Body of pancreas (tissue), 4 donors: ENCODE data around the gene COL6A2.

Experiments used
- CTCF ChIP-seq, 7 experiments: fragments of 450-650 bp in 4 of 7; fragments of 200-600 bp in 3 of 7; sonication (generic) in 3 of 7; IDR thresholded peaks; one replicate each; pipeline ENCODE4 v1.5.1; 2016 to 2019; ENCODE audit warnings: antibody characterized with exemption in 7 of 7
- POLR2A ChIP-seq, 3 donors: fragments of 450-650 bp; IDR thresholded peaks; one replicate each; pipeline ENCODE4 v1.6.1; 2016; ENCODE audit warnings: antibody characterized with exemption in 3 of 3, mild to moderate bottlenecking in 2 of 3

DNA sequence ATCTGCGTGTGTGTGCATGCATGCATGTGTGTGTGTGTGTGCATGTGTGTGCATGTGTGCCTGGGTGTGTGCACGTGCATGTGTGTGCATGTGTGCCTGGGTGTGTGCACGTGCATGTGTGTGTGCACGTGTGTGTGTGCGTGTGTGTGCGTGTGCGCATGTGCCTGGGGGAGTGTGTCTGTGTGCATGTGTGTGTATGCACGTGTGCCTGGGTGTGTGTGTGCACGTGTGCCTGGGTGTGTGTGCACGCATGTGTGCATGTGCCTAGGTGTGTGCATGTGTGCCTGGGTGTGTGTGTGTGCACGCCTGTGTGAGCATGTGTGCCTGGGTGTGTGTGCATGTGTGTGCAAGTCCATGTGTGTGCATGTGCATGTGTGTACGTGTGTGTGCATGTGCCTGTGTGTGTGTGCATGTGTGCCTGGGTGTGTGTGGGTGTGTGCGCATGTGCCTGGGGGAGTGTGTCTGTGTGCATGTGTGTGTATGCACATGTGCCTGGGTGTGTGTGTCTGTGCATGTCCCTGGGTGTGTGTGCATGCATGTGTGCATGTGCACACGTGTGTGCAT, 29.3 kb upstream of the COL6A2 start:
- TF ChIP-seq CTCF (IDR thresholded peaks at IDR 0.05): no peak
- TF ChIP-seq POLR2A (IDR thresholded peaks at IDR 0.05): no peak
